ENCODE data around the gene CAPN14.

CAPN14 gene

GRCh38 chr2:31237348-31238017 lies 20.2 kb upstream of the CAPN14 start:
- no peak for DNase-seq
- no peak for TF ChIP-seq POLR2A (IDR thresholded peaks at IDR 0.05; ENCODE audit: low read length)
- TF ChIP-seq GATA1 (IDR thresholded peaks at IDR 0.05; ENCODE audit: low read depth, low read length), result no peak

DNA sequence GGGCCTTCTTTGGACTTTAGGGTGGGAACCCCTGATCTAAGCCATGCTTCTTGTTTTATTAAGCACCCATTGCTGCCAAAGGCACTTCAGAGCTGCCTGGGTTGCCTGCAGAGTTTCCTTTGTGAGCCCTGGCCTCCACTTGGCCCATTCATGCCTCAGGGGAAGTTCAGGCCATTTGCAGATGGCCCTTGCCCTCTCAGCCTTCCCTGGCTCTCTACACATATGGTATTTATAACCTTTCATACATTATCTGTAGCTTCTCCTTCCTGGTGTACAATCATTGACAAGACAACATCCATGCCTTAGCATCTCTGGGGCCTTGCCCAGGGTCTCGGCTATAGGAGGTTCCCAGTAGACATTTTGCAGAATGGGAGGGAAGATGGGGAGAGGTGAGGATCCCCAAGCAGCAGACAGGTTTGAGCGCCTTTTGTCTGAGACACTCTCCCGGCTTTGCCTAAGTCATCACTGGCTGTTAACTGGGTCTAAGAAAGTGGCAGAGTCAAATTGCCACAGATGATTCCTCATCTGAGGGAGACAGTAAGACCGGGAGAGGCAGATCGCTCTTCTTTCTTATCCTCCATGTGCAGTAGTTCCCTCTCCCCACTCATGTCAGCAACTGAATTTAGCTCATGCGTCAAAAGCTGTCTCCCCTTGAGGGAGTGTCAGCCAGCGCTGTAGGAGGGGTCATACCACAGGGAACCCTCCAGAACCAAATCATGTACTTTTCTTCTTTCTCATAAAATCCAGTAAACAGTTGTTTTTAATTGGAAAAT lies 19.3 kb upstream of the CAPN14 start:
- TF ChIP-seq POLR2A (IDR thresholded peaks at IDR 0.05; ENCODE audit: low read length) (no peak), GATA1 (IDR thresholded peaks at IDR 0.05; ENCODE audit: low read depth, low read length) (no peak)
- no peak for DNase-seq

GRCh38 chr2:31235504-31235902 lies 18.2 kb upstream of the CAPN14 start:
- TF ChIP-seq POLR2A (IDR thresholded peaks at IDR 0.05; ENCODE audit: low read length) (no peak), GATA1 (IDR thresholded peaks at IDR 0.05; ENCODE audit: low read depth, low read length) (no peak)
- DNase-seq, result peak; percentile 16 to 21

GRCh38 chr2:31234683-31235503 lies 17.6 kb upstream of the CAPN14 start:
- no peak for DNase-seq
- TF ChIP-seq GATA1 (IDR thresholded peaks at IDR 0.05; ENCODE audit: low read depth, low read length) (no peak), POLR2A (IDR thresholded peaks at IDR 0.05; ENCODE audit: low read length) (no peak)

GRCh38 chr2:31233741-31234682 lies 16.7 kb upstream of the CAPN14 start, which contains the start of gene EHD3:
TSS of gene EHD3 (plus strand) at chr2:31234152. CDS start at chr2:31234622, 470 bp downstream.
- no peak for TF ChIP-seq POLR2A (IDR thresholded peaks at IDR 0.05; ENCODE audit: low read length)
- TF ChIP-seq GATA1 (IDR thresholded peaks at IDR 0.05; ENCODE audit: low read depth, low read length), result no peak
- peak; percentile 66 to 69 for DNase-seq

DNA sequence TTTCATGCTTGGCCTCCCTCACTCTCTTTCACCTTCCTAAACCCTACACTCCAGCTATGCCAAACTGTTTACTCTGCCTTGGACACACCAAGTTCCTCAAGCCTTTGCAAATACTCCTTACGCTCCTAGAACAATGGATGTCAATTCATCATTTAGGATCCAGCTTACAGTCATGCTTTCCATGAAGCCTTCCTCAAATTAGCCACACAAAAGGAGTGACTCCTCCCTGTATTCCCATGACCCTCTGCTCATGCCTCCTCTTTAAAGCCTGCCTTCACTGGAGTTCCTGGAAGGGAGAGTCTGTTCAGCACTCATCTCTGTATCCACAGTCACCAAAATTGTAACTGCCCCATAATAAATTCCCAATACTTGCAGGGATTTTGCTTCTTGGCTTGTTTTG lies 15.9 kb upstream of the CAPN14 start:
- DNase-seq, result no peak

DNA sequence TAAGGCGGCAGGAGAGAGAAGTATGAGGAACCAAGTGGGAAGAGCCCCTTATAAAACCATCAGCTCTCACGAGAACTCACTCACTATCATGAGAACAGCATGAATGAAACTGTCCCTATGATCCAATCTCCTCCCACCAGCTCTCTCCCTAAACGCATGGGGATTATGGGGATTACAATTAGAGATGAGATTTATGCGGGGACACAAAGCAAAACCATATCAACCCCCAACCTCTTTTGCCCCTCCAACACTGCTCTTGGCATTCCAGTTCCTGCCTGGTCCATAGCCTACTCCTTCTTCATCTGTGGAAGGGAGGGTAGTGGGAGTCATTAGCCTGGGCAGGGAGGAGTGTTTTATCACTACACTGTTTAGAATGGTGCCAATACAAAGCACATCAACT lies 15.3 kb upstream of the CAPN14 start:
- TF ChIP-seq GATA1 (IDR thresholded peaks at IDR 0.05; ENCODE audit: low read depth, low read length) (no peak), POLR2A (IDR thresholded peaks at IDR 0.05; ENCODE audit: low read length) (no peak)
- no peak for DNase-seq

More for the DNA sequence above, 15.9 kb upstream of the CAPN14 start:
- TF ChIP-seq GATA1 (IDR thresholded peaks at IDR 0.05; ENCODE audit: low read depth, low read length), result no peak
- TF ChIP-seq POLR2A (IDR thresholded peaks at IDR 0.05; ENCODE audit: low read length), result no peak

- no peak for DNase-seq
- no peak for TF ChIP-seq GATA1 (IDR thresholded peaks at IDR 0.05; ENCODE audit: low read depth, low read length)
- no peak for TF ChIP-seq POLR2A (IDR thresholded peaks at IDR 0.05; ENCODE audit: low read length)
Observed at GRCh38 chr2:31231571-31232302, 14.4 kb upstream of the CAPN14 start.

- no peak for DNase-seq
Observed at GRCh38 chr2:31230751-31231150, 13.4 kb upstream of the CAPN14 start.

GRCh38 chr2:31228717-31229116 lies 11.4 kb upstream of the CAPN14 start:
- TF ChIP-seq POLR2A (IDR thresholded peaks at IDR 0.05; ENCODE audit: low read length), result no peak
- TF ChIP-seq GATA1 (IDR thresholded peaks at IDR 0.05; ENCODE audit: low read depth, low read length), result no peak
- DNase-seq, result no peak

More at GRCh38 chr2:31230751-31231150, 13.4 kb upstream of the CAPN14 start:
- TF ChIP-seq POLR2A (IDR thresholded peaks at IDR 0.05; ENCODE audit: low read length), result no peak
- TF ChIP-seq GATA1 (IDR thresholded peaks at IDR 0.05; ENCODE audit: low read depth, low read length), result no peak

DNA sequence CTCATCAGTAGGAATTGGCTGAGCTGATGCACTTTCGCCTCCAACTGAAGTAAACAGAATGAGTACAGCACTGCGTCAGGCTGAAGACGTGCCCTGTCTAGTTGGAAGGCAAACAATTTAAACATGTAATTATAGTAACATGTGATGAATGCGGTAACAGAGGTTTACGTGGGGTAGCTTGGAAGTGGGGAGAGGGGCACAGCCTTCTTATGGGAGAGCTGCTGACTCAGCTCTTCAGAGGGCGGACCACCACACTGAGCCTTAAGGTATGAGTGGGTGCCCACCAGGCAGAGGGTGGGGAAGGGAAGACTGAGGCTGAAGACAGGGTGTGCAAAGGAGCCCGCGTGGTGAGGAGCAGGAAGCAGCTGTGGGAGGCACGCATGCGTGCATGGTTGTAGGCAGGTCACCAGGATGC lies 10.4 kb upstream of the CAPN14 start:
- no peak for DNase-seq
- TF ChIP-seq GATA1 (IDR thresholded peaks at IDR 0.05; ENCODE audit: low read depth, low read length) (no peak), POLR2A (IDR thresholded peaks at IDR 0.05; ENCODE audit: low read length) (no peak)

- TF ChIP-seq POLR2A (IDR thresholded peaks at IDR 0.05; ENCODE audit: low read length), result no peak
- no peak for TF ChIP-seq GATA1 (IDR thresholded peaks at IDR 0.05; ENCODE audit: low read depth, low read length)
- no peak for DNase-seq
Observed at GRCh38 chr2:31227110-31227509, 9.8 kb upstream of the CAPN14 start.
